ENCODE data around the gene PLXNA2. TPM values are rescaled to one million over a fixed set of nuclear protein-coding genes. Genes with fewer than 3 reads are reported as not detected.

The PLXNA2 gene
- total RNA-seq, 2 donors from 2014 or later, result 7.3 to 8.9 TPM

DNA sequence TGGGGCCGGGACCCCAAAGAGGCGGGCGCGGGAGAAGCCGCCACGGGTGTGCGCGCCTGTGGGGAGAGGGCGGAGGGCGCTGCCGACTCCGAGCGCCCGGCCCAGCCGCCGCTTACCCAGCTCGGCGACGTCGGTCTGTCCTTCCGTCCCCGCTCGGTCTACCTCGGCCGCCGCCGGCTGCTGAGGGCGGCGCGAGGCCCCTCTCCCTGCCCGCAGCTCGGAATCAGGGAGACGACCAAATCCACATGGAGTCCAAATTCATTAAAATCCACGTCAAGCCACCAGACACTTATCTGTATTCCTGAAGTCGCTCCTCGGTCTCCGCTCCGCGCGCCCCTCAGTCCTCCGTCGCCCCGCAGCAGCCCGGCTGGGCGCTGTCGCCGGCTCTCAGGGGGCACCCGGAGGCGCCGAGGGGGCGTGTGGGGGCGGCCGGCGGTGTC is 637 bp downstream of the PLXNA2 start:
- Histone ChIP-seq H3K27me3 (replicated peaks; ENCODE audit: insufficient read depth) (no peaks in the 10 kb centered on the region), H3K4me1 (replicated peaks) (peaks cover 6% of the 10 kb centered on the region), H3K36me3 (no peaks in the 10 kb centered on the region), H3K4me3 (peak overlapping the region; percentile 63 to 80), H3K27ac (peak overlapping the region; percentile 81 to 89), H3K9me3 (no peaks in the 10 kb centered on the region)
- TF ChIP-seq, protein P1, sequence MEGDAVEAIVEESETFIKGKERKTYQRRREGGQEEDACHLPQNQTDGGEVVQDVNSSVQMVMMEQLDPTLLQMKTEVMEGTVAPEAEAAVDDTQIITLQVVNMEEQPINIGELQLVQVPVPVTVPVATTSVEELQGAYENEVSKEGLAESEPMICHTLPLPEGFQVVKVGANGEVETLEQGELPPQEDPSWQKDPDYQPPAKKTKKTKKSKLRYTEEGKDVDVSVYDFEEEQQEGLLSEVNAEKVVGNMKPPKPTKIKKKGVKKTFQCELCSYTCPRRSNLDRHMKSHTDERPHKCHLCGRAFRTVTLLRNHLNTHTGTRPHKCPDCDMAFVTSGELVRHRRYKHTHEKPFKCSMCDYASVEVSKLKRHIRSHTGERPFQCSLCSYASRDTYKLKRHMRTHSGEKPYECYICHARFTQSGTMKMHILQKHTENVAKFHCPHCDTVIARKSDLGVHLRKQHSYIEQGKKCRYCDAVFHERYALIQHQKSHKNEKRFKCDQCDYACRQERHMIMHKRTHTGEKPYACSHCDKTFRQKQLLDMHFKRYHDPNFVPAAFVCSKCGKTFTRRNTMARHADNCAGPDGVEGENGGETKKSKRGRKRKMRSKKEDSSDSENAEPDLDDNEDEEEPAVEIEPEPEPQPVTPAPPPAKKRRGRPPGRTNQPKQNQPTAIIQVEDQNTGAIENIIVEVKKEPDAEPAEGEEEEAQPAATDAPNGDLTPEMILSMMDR (IDR thresholded peaks at IDR 0.05), result no peak
- TF ChIP-seq POLR2A (IDR thresholded peaks at IDR 0.05) (no peak), POLR2AphosphoS5 (IDR thresholded peaks at IDR 0.05) (no peak)
- no peak for DNase-seq (ENCODE audit: low spot score)
- WGBS, result under 1% methylated on average over 31 of the region's 54 CpGs
- intact Hi-C loops (cut with DNase I), result loop anchor here (5.0 to 10.0 kb wide), 2 partner anchors 359 to 416 kb away; no protein-coding TSS in a partner anchor

DNA sequence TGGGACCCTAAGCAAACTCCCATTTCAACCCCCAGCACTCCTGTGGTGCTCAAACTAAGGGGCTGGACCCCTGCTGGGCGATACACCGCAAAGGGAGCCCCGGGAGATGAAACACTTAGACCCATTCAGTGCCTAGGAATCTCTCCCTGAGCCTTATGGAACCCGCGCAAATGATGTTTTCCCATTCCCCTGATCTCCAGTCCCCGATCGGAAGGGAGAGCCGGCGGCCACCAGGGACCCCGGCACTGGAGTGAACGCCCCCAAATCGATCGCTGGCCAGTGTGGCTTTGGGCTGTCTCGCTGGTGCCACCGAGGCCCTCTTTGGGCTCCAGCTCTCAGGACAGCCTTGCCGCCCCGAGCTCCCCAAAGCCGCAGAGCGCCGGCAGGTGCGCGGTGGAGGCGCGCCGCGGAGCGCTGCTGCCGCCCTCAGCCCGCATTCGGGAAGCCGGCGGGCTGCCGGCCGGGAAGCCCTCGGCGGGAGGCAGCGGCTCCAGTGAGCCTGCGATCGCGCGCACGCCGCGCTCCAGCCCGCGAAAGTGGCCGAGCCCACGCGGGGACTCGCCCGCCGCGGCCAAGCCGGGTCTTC is 1.1 kb downstream of the PLXNA2 start:
- Histone ChIP-seq H3K27ac (peak overlapping the region; percentile 81 to 89), H3K4me3 (peak overlapping the region; percentile 63 to 80), H3K27me3 (replicated peaks; ENCODE audit: insufficient read depth) (no peaks in the 10 kb centered on the region), H3K4me1 (replicated peaks) (peaks cover 6% of the 10 kb centered on the region), H3K36me3 (no peaks in the 10 kb centered on the region), H3K9me3 (no peaks in the 10 kb centered on the region)
- no peak for DNase-seq (ENCODE audit: low spot score)
- TF ChIP-seq POLR2AphosphoS5 (IDR thresholded peaks at IDR 0.05) (no peak), POLR2A (IDR thresholded peaks at IDR 0.05) (peak; percentile 11)
- TF ChIP-seq, protein P1 (IDR thresholded peaks at IDR 0.05), result peak in 2 of 4 experiments; percentile 38 to 40
- 3% methylated on average over 30 of the region's 54 CpGs for WGBS
- intact Hi-C loops (cut with DNase I), result loop anchor here (5.0 to 10.0 kb wide), 2 partner anchors 358 to 416 kb away; no protein-coding TSS in a partner anchor

DNA sequence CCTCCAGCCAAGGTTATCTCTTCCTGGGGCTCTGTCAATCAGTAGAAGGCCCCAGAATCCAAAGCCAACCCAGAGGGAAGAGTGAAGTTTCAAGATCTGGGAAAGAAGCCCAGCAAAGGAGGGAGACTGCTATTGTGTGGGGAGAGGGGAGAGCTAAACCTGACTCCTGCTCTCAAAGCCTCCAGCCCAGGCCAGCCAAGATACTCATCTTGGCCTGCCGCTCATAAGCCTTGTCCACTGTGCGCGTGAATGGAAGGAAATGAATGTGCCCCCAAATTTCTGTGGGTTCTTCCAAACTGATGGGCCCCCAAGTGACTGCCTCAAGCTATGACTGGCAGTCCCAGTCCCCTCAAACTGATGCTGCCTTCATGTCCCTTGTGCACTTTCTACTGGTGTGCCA is 2.0 kb downstream of the PLXNA2 start:
- no peak overlapping the region for H3K4me3 ChIP-seq
- TF ChIP-seq, protein P1 (IDR thresholded peaks at IDR 0.05), result no peak
- TF ChIP-seq POLR2AphosphoS5 (IDR thresholded peaks at IDR 0.05) (no peak), POLR2A (IDR thresholded peaks at IDR 0.05) (no peak)
- DNase-seq (ENCODE audit: low spot score), result no peak

DNA sequence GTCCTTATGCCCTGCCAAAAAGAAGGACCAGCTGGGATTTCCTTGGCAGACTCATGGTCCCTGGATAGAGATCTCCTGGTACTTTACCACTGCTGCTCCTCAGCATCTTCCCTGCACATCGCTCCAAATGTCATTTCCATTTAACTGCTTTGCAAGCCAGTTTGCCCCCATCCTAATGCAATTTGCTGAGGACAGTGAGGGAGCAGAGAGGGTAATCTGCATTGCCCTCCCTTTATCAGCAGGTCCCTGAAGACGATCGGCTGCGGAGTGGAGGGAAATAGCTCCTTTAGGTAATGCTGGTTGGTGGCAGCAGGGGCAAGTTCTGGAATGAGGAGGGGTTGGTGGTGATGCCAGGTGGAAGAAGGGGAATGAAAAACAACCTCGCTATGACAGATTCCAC is 2.7 kb downstream of the PLXNA2 start:
- H3K4me1 ChIP-seq (replicated peaks), result peaks cover 6% of the 10 kb centered on the region
- intact Hi-C loops (cut with DNase I), result loop anchor here (5.0 to 10.0 kb wide), 2 partner anchors 357 to 414 kb away; no protein-coding TSS in a partner anchor
- no peaks in the 10 kb centered on the region for H3K9me3 ChIP-seq
- H3K27me3 ChIP-seq (replicated peaks; ENCODE audit: insufficient read depth), result no peaks in the 10 kb centered on the region
- DNase-seq (ENCODE audit: low spot score), result no peak
- H3K27ac ChIP-seq, result no peak overlapping the region
- TF ChIP-seq, protein P1 (IDR thresholded peaks at IDR 0.05), result no peak
- TF ChIP-seq POLR2AphosphoS5 (IDR thresholded peaks at IDR 0.05) (no peak), POLR2A (IDR thresholded peaks at IDR 0.05) (no peak)
- H3K36me3 ChIP-seq, result no peaks in the 10 kb centered on the region
- H3K4me3 ChIP-seq, result no peak overlapping the region
- WGBS, result 82% methylated on average over 5 of the region's 5 CpGs

More for the DNA sequence above, 2.0 kb downstream of the PLXNA2 start:
- Histone ChIP-seq H3K4me1 (replicated peaks) (peaks cover 6% of the 10 kb centered on the region), H3K27ac (no peak overlapping the region), H3K36me3 (no peaks in the 10 kb centered on the region), H3K9me3 (no peaks in the 10 kb centered on the region), H3K27me3 (replicated peaks; ENCODE audit: insufficient read depth) (no peaks in the 10 kb centered on the region)
- 82% methylated on average over 3 of the region's 3 CpGs for WGBS
- intact Hi-C loops (cut with DNase I), result loop anchor here (5.0 to 10.0 kb wide), 2 partner anchors 357 to 415 kb away; no protein-coding TSS in a partner anchor
